Measurements from ENCODE around the gene COPS8. TPM values are rescaled to one million over a fixed set of nuclear protein-coding genes. Genes with fewer than 3 reads are reported as not detected.
A peak's percentile ranks its signal among the peaks of the same experiment; 100 is the strongest.

Gene COPS8
- total RNA-seq, 1 donor from 2014 or later: 59.3 TPM

GRCh38 chr2:237128845-237129592 is 43.3 kb downstream of the COPS8 start:
- TF ChIP-seq CTCF (conservative IDR thresholded peaks at IDR 0.05): no peak
- H3K36me3 Mint-ChIP-seq: no peaks in the 10 kb centered on the region
- H3K4me3 Mint-ChIP-seq: no peak overlapping the region
- H3K4me1 Mint-ChIP-seq (ENCODE audit: unreplicated experiment): no peaks in the 10 kb centered on the region
- H3K27ac Mint-ChIP-seq: no peak overlapping the region
- H3K27me3 Mint-ChIP-seq: peaks cover 9% of the 10 kb centered on the region
- H3K9me3 Mint-ChIP-seq: no peaks in the 10 kb centered on the region
- no peak for DNase-seq (ENCODE audit: extremely low spot score, unreplicated experiment)

GRCh38 chr2:237129625-237130263 is 44.1 kb downstream of the COPS8 start:
- no peaks in the 10 kb centered on the region for H3K9me3 Mint-ChIP-seq
- no peaks in the 10 kb centered on the region for H3K36me3 Mint-ChIP-seq
- no peak overlapping the region for H3K27ac Mint-ChIP-seq
- peaks cover 6% of the 10 kb centered on the region for H3K27me3 Mint-ChIP-seq
- no peak for DNase-seq (ENCODE audit: extremely low spot score, unreplicated experiment)
- no peak for TF ChIP-seq CTCF (conservative IDR thresholded peaks at IDR 0.05)
- H3K4me1 Mint-ChIP-seq (ENCODE audit: unreplicated experiment): no peaks in the 10 kb centered on the region
- H3K4me3 Mint-ChIP-seq: no peak overlapping the region

GRCh38 chr2:237130562-237131421 is 45.1 kb downstream of the COPS8 start:
- no peaks in the 10 kb centered on the region for H3K36me3 Mint-ChIP-seq
- H3K9me3 Mint-ChIP-seq: no peaks in the 10 kb centered on the region
- H3K4me3 Mint-ChIP-seq: no peak overlapping the region
- DNase-seq (ENCODE audit: extremely low spot score, unreplicated experiment): no peak
- no peaks in the 10 kb centered on the region for H3K4me1 Mint-ChIP-seq (ENCODE audit: unreplicated experiment)
- no peaks in the 10 kb centered on the region for H3K27me3 Mint-ChIP-seq
- no peak overlapping the region for H3K27ac Mint-ChIP-seq
- no peak for TF ChIP-seq CTCF (conservative IDR thresholded peaks at IDR 0.05)

- Mint-ChIP-seq H3K27me3 (no peaks in the 10 kb centered on the region), H3K4me3 (no peak overlapping the region), H3K4me1 (ENCODE audit: unreplicated experiment) (no peaks in the 10 kb centered on the region), H3K36me3 (no peaks in the 10 kb centered on the region), H3K27ac (no peak overlapping the region), H3K9me3 (no peaks in the 10 kb centered on the region)
- TF ChIP-seq CTCF (conservative IDR thresholded peaks at IDR 0.05): no peak
- DNase-seq (ENCODE audit: extremely low spot score, unreplicated experiment): no peak
Measured at GRCh38 chr2:237131749-237132533, 46.3 kb downstream of the COPS8 start.

GRCh38 chr2:237132799-237133198 is 47.1 kb downstream of the COPS8 start:
- Mint-ChIP-seq H3K9me3 (no peaks in the 10 kb centered on the region), H3K4me3 (no peak overlapping the region), H3K36me3 (no peaks in the 10 kb centered on the region), H3K27me3 (no peaks in the 10 kb centered on the region), H3K4me1 (ENCODE audit: unreplicated experiment) (no peaks in the 10 kb centered on the region), H3K27ac (no peak overlapping the region)
- TF ChIP-seq CTCF (conservative IDR thresholded peaks at IDR 0.05): peak; percentile 39
- no peak for DNase-seq (ENCODE audit: extremely low spot score, unreplicated experiment)

All from type B pancreatic cell (in vitro differentiated cells).